Nephron (organoid): ENCODE data around the gene MTARC2.
A peak's percentile ranks its signal among the peaks of the same experiment; 100 is the strongest.
"Not testable (repeated sequence)": the region's sequence is repeated elsewhere in the genome, so short reads cannot be mapped to it uniquely, and the experiment has no call there.

Source experiments
- H3K27ac Mint-ChIP-seq, 3 experiments: 2 replicates each; pipeline ENCODE4 v1.8.0; 2020; ENCODE audit warnings: mixed read lengths in 3 of 3, mild to moderate bottlenecking in 2 of 3, moderate library complexity in 1 of 3
- H3K27me3 Mint-ChIP-seq: 2 replicates; pipeline ENCODE4 v1.8.0; 2021; ENCODE audit warnings: low read depth, mild to moderate bottlenecking, moderate library complexity, mixed read lengths
- H3K36me3 Mint-ChIP-seq: 2 replicates; pipeline ENCODE4 v1.8.0; 2020; ENCODE audit warnings: low read depth, mixed read lengths
- H3K4me1 Mint-ChIP-seq: 2 replicates; pipeline ENCODE4 v1.8.0; 2020; ENCODE audit warnings: mixed read lengths
- H3K4me3 Mint-ChIP-seq, 3 experiments: 2 replicates each; pipeline ENCODE4 v1.8.0; 2020; ENCODE audit warnings: mild to moderate bottlenecking in 3 of 3, mixed read lengths in 3 of 3, moderate library complexity in 2 of 3
- H3K9me3 Mint-ChIP-seq: 2 replicates; pipeline ENCODE4 v1.8.0; 2020; ENCODE audit warnings: mixed read lengths
- CTCF ChIP-seq, 3 experiments: fragments of 200-600 bp; sonication (generic); IDR thresholded peaks; one replicate each; pipeline ENCODE4 v1.5.0; 2021; ENCODE audit warnings: antibody characterized with exemption in 3 of 3; ENCODE audit not compliant: unreplicated experiment in 3 of 3

Gene MTARC2

GRCh38 chr1:220734571-220735326, 13.4 kb upstream of the MTARC2 start:
- Mint-ChIP-seq H3K27ac (peak overlapping the region in 1 of 3 experiments; percentile 11), H3K9me3 (no peaks in the 10 kb centered on the region), H3K4me3 (no peak overlapping the region), H3K27me3 (peaks cover 4% of the 10 kb centered on the region), H3K36me3 (no peaks in the 10 kb centered on the region), H3K4me1 (peaks cover 10% of the 10 kb centered on the region)
- TF ChIP-seq CTCF (IDR thresholded peaks at IDR 0.05; ENCODE audit: unreplicated experiment in 3 of 3) = no peak

GRCh38 chr1:220736283-220736682, 11.8 kb upstream of the MTARC2 start:
- H3K27me3 Mint-ChIP-seq, H3K4me3 Mint-ChIP-seq, H3K27ac Mint-ChIP-seq, H3K4me1 Mint-ChIP-seq, H3K36me3 Mint-ChIP-seq, H3K9me3 Mint-ChIP-seq: not testable (repeated sequence)

GRCh38 chr1:220741349-220741748, 6.8 kb upstream of the MTARC2 start:
- no peak for TF ChIP-seq CTCF (IDR thresholded peaks at IDR 0.05; ENCODE audit: unreplicated experiment in 3 of 3)
- Mint-ChIP-seq H3K4me3 (no peak overlapping the region), H3K27ac (no peak overlapping the region), H3K27me3 (peaks cover 8% of the 10 kb centered on the region), H3K9me3 (peaks cover 4% of the 10 kb centered on the region), H3K4me1 (no peaks in the 10 kb centered on the region), H3K36me3 (no peaks in the 10 kb centered on the region)

- TF ChIP-seq CTCF (IDR thresholded peaks at IDR 0.05; ENCODE audit: unreplicated experiment in 3 of 3) = no peak
- Mint-ChIP-seq H3K9me3 (peaks cover 4% of the 10 kb centered on the region), H3K27me3 (peaks cover 8% of the 10 kb centered on the region), H3K36me3 (no peaks in the 10 kb centered on the region), H3K4me1 (peaks cover under 1% of the 10 kb centered on the region), H3K27ac (no peak overlapping the region), H3K4me3 (no peak overlapping the region)
Measured at GRCh38 chr1:220741825-220742224, 6.3 kb upstream of the MTARC2 start.

GRCh38 chr1:220742520-220742919, 5.6 kb upstream of the MTARC2 start:
- Mint-ChIP-seq H3K4me3 (no peak overlapping the region), H3K27ac (no peak overlapping the region), H3K4me1 (peaks cover 7% of the 10 kb centered on the region), H3K36me3 (no peaks in the 10 kb centered on the region), H3K27me3 (peaks cover 6% of the 10 kb centered on the region), H3K9me3 (peaks cover 4% of the 10 kb centered on the region)
- TF ChIP-seq CTCF (IDR thresholded peaks at IDR 0.05; ENCODE audit: unreplicated experiment in 3 of 3) = no peak

- H3K9me3 Mint-ChIP-seq = no peaks in the 10 kb centered on the region
- H3K27me3 Mint-ChIP-seq = peaks cover 5% of the 10 kb centered on the region
- peak overlapping the region; percentile 93 to 97 (median 95) for H3K4me3 Mint-ChIP-seq
- peaks cover 40% of the 10 kb centered on the region for H3K4me1 Mint-ChIP-seq
- peak overlapping the region; percentile 89 to 92 (median 92) for H3K27ac Mint-ChIP-seq
- no peak for TF ChIP-seq CTCF (IDR thresholded peaks at IDR 0.05; ENCODE audit: unreplicated experiment in 3 of 3)
- no peaks in the 10 kb centered on the region for H3K36me3 Mint-ChIP-seq
Measured at GRCh38 chr1:220746851-220747250, 1.3 kb upstream of the MTARC2 start.
